ENCODE measurements around the gene ELFN1.

DNA sequence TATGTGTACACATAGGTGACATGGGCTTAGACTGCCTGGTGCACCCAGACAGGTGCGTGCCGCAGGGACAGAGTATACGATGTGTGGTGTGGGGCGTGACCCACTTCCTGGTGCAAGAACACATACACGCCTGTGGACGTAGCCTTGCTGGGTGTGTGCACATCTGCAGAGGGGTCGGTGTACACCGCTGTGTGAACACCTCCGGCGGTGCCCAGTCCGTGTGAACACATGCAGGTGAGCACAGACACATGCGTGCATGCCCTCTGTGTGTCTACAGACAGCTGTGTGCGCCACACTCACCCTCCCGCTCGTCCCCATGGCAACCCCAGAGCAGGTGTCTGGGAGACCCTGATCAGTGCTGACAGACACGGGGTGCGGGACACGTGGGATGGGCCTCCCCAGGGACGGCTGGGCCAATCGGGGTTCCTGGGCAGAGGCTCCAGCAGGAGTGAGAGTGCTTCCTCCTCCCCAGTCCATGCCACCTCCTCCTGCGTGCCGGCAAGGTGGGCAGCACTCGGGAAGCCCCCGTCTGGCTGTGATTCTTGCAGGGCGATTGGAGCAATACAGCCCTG, 23.4 kb downstream of the ELFN1 start:
- TF ChIP-seq CTCF (IDR thresholded peaks at IDR 0.05; ENCODE audit: extremely low read depth in 1 of 2, insufficient read depth in 1 of 2, low read depth in 1 of 2, low read length in 2 of 2): no peak
- no peak for TF ChIP-seq MYC (IDR thresholded peaks at IDR 0.05; ENCODE audit: low read depth, low read length)
- TF ChIP-seq EZH2 (IDR thresholded peaks at IDR 0.05; ENCODE audit: borderline replicate concordance, low read depth, low read length, severe bottlenecking): no peak
- no peak for TF ChIP-seq POLR2A (IDR thresholded peaks at IDR 0.05; ENCODE audit: low read depth, low read length)
- TF ChIP-seq FOS (IDR thresholded peaks at IDR 0.05; ENCODE audit: borderline replicate concordance, insufficient read depth, low read length): no peak
- TF ChIP-seq POLR2AphosphoS5 (IDR thresholded peaks at IDR 0.05; ENCODE audit: insufficient read depth, low read depth, low read length): no peak

All from endothelial cell of umbilical vein (primary cell).